H1 (cell line): ENCODE data around the gene LPAR3. TPM values are rescaled to one million over a fixed set of nuclear protein-coding genes. Genes with fewer than 3 reads are reported as not detected.

Experiments used
- CTCF ChIA-PET: fragments of 300-600 bp; sonication (Branson Sonifier 250); formaldehyde crosslinking; loops from one replicate; lab custom pipeline; 2021; ENCODE audit not compliant: partially characterized antibody; lab: Charles Lee
- POLR2A ChIA-PET: fragments of 300-600 bp; sonication (Branson Sonifier 250); formaldehyde crosslinking; loops from one replicate; lab custom pipeline; 2021; ENCODE audit warnings: inconsistent platforms; ENCODE audit not compliant: partially characterized antibody; lab: Charles Lee
- DNase-seq, 2 experiments: peaks; one replicate each; pipeline versions ENCODE4 v3.0.0 to v3.0.0-alpha.2; 2010 to 2022; ENCODE audit warnings: low spot score in 2 of 2, low read depth in 1 of 2, mixed read lengths in 1 of 2
- FAIRE-seq: peaks from 2 replicates; lab custom pipeline; 2011; peaks lifted over from hg19 to GRCh38; lab: Jason Lieb, UNC
- H2AFZ ChIP-seq: 2 replicates; pipeline ENCODE4 v1.8.1; 2012; ENCODE audit warnings: low read length, inconsistent platforms
- H2AK5ac ChIP-seq: 2 replicates; pipeline ENCODE4 v1.6.1; 2013; ENCODE audit warnings: low read depth, low read length
- H2BK120ac ChIP-seq: replicated peaks from 2 replicates; pipeline ENCODE3; 2013; ENCODE audit warnings: low read depth, low read length, inconsistent platforms
- H2BK12ac ChIP-seq: 2 replicates; pipeline ENCODE4 v1.6.1; 2013; ENCODE audit warnings: low read depth, low read length
- H2BK15ac ChIP-seq: 2 replicates; pipeline ENCODE4 v1.6.1; 2013; ENCODE audit warnings: low read length
- H2BK20ac ChIP-seq: 2 replicates; pipeline ENCODE4 v1.6.1; 2013; ENCODE audit warnings: low read length
- H2BK5ac ChIP-seq: 2 replicates; pipeline ENCODE4 v1.6.1; 2013; ENCODE audit warnings: low read depth, low read length
- H3K14ac ChIP-seq: 2 replicates; pipeline ENCODE4 v1.6.1; 2013; ENCODE audit warnings: inconsistent platforms; ENCODE audit not compliant: insufficient read length
- H3K18ac ChIP-seq: 2 replicates; pipeline ENCODE4 v1.6.1; 2013; ENCODE audit warnings: low read length; ENCODE audit errors: extremely low read depth
- H3K23ac ChIP-seq: 2 replicates; pipeline ENCODE4 v1.6.1; 2013; ENCODE audit warnings: inconsistent platforms; ENCODE audit not compliant: insufficient read length
- H3K23me2 ChIP-seq: 2 replicates; pipeline ENCODE4 v1.6.1; 2013; ENCODE audit warnings: low read depth, low read length
- H3K27ac ChIP-seq: 2 replicates; pipeline ENCODE4 v1.6.1; 2011; ENCODE audit warnings: low read depth, low read length, inconsistent platforms
- H3K27me3 ChIP-seq, 4 experiments: replicated peaks in 1 of 4; 1 replicate in 1 of 4; 2 replicates in 3 of 4; pipeline versions ENCODE4 v1.6.1 to v1.8.1; 2011 to 2013; ENCODE audit warnings: low read length in 3 of 4, mild to moderate bottlenecking in 3 of 4, inconsistent platforms in 2 of 4, mixed read lengths in 2 of 4, moderate library complexity in 1 of 4; ENCODE audit not compliant: control insufficient read depth in 3 of 4, insufficient read depth in 3 of 4; ENCODE audit errors: extremely low read depth in 1 of 4
- H3K36me3 ChIP-seq, 4 experiments: 2 replicates each; pipeline versions ENCODE4 v1.6.1 to v1.8.1; 2011 to 2013; ENCODE audit warnings: mild to moderate bottlenecking in 4 of 4, low read length in 3 of 4, moderate library complexity in 2 of 4, control low read depth in 1 of 4, inconsistent platforms in 1 of 4; ENCODE audit not compliant: insufficient read depth in 4 of 4, control insufficient read depth in 2 of 4
- H3K4ac ChIP-seq: replicated peaks from 2 replicates; pipeline ENCODE3; 2013; ENCODE audit warnings: low read length, low read depth, mixed read lengths, inconsistent platforms; ENCODE audit not compliant: insufficient read length
- H3K4me1 ChIP-seq, 4 experiments: replicated peaks in 1 of 4; 1 replicate in 1 of 4; 2 replicates in 3 of 4; pipeline versions ENCODE4 v1.6.1 to v1.8.1; 2011 to 2013; ENCODE audit warnings: low read length in 3 of 4, inconsistent platforms in 2 of 4, mixed read lengths in 1 of 4; ENCODE audit not compliant: insufficient read depth in 4 of 4, control insufficient read depth in 3 of 4
- H3K4me2 ChIP-seq, 2 experiments: 2 replicates each; pipeline versions ENCODE4 v1.6.1 to v1.8.1; 2011 to 2013; ENCODE audit warnings: low read depth in 2 of 2, low read length in 2 of 2, control low read depth in 1 of 2, inconsistent platforms in 1 of 2, mild to moderate bottlenecking in 1 of 2; ENCODE audit not compliant: insufficient read depth in 1 of 2
- H3K4me3 ChIP-seq, 4 experiments: fragments of 200-600, 300-600 bp in 1 of 4; sonication (generic), shearing (Covaris generic), sonication (Bioruptor Twin) in 1 of 4; 2 replicates each; pipeline versions ENCODE4 v1.5.1 to v1.8.1; 2011 to 2016; ENCODE audit warnings: low read length in 4 of 4, low read depth in 3 of 4, control low read depth in 2 of 4, inconsistent platforms in 2 of 4, mild to moderate bottlenecking in 2 of 4, mixed read lengths in 1 of 4, moderate library complexity in 1 of 4; ENCODE audit not compliant: insufficient read depth in 2 of 4; ENCODE audit errors: extremely low read depth in 1 of 4
- H3K56ac ChIP-seq: replicated peaks from 2 replicates; pipeline ENCODE3; 2013; ENCODE audit warnings: low read depth, mild to moderate bottlenecking, mixed read lengths, low read length, inconsistent platforms; ENCODE audit not compliant: insufficient read length
- H3K79me1 ChIP-seq: 2 replicates; pipeline ENCODE4 v1.6.1; 2013; ENCODE audit warnings: low read depth, low read length, control low read depth
- H3K79me2 ChIP-seq, 2 experiments: 2 replicates each; pipeline versions ENCODE4 v1.6.1 to v1.8.1; 2012 to 2013; ENCODE audit warnings: low read length in 2 of 2, mild to moderate bottlenecking in 2 of 2, inconsistent platforms in 1 of 2; ENCODE audit not compliant: insufficient read depth in 2 of 2, control insufficient read depth in 1 of 2
- H3K9ac ChIP-seq, 4 experiments: replicated peaks in 1 of 4; 1 replicate in 1 of 4; 2 replicates in 3 of 4; pipeline versions ENCODE4 v1.6.1 to v1.8.1; 2011 to 2013; ENCODE audit warnings: low read depth in 3 of 4, low read length in 3 of 4, control low read depth in 2 of 4, mild to moderate bottlenecking in 2 of 4, moderate library complexity in 2 of 4, inconsistent platforms in 1 of 4; ENCODE audit errors: extremely low read depth in 1 of 4
- H3K9me3 ChIP-seq, 2 experiments: 2 replicates each; pipeline versions ENCODE4 v1.6.1 to v1.8.1; 2012 to 2013; ENCODE audit warnings: mild to moderate bottlenecking in 2 of 2, moderate library complexity in 2 of 2, control low read depth in 1 of 2, inconsistent platforms in 1 of 2, low read depth in 1 of 2, low read length in 1 of 2, mixed read lengths in 1 of 2; ENCODE audit not compliant: insufficient read depth in 2 of 2
- H4K20me1 ChIP-seq, 2 experiments: replicated peaks in 1 of 2; 2 replicates each; pipeline versions ENCODE3 to v1.8.1; 2011 to 2013; ENCODE audit warnings: inconsistent platforms in 2 of 2, low read length in 2 of 2, mild to moderate bottlenecking in 1 of 2; ENCODE audit not compliant: insufficient read depth in 2 of 2, control insufficient read depth in 1 of 2
- H4K5ac ChIP-seq: 2 replicates; pipeline ENCODE4 v1.6.1; 2013; ENCODE audit warnings: low read length, low read depth, mixed read lengths, inconsistent platforms; ENCODE audit not compliant: insufficient read length
- H4K8ac ChIP-seq: 2 replicates; pipeline ENCODE4 v1.8.0; 2013; ENCODE audit warnings: mild to moderate bottlenecking, moderate library complexity, low read length, inconsistent platforms; ENCODE audit not compliant: insufficient read depth; ENCODE audit errors: extremely low read depth
- H4K91ac ChIP-seq: replicated peaks from 2 replicates; pipeline ENCODE3; 2013; ENCODE audit warnings: low read length, mixed read lengths, inconsistent platforms; ENCODE audit not compliant: insufficient read length
- BACH1 ChIP-seq: IDR thresholded peaks from 2 replicates; pipeline ENCODE4 v1.6.1; 2012; ENCODE audit warnings: low read length, improper control_type of control experiment
- EP300 ChIP-seq, 2 experiments: IDR thresholded peaks; 1 replicate in 1 of 2; 2 replicates in 1 of 2; pipeline ENCODE4 v1.6.1; 2011 to 2012; ENCODE audit warnings: low read depth in 2 of 2, low read length in 2 of 2, mild to moderate bottlenecking in 2 of 2, borderline replicate concordance in 1 of 2, inconsistent platforms in 1 of 2, moderate library complexity in 1 of 2
- HDAC2 ChIP-seq, 2 experiments: fragments of 300-600 bp in 1 of 2; sonication (generic) in 1 of 2; IDR thresholded peaks; 2 replicates each; pipeline ENCODE4 v1.6.1; 2011 to 2012; ENCODE audit warnings: low read depth in 2 of 2, low read length in 2 of 2, mild to moderate bottlenecking in 2 of 2, moderate library complexity in 2 of 2, borderline replicate concordance in 1 of 2, inconsistent platforms in 1 of 2
- KDM1A ChIP-seq: fragments of 200-600, 300-600 bp; sonication (generic); IDR thresholded peaks from 2 replicates; pipeline ENCODE4 v1.7.1; 2016; ENCODE audit warnings: mild to moderate bottlenecking, low read length, borderline replicate concordance
- MAFK ChIP-seq: IDR thresholded peaks from 2 replicates; pipeline ENCODE4 v1.6.1; 2012; ENCODE audit warnings: low read depth, mild to moderate bottlenecking, improper control_type of control experiment, low read length
- RBBP5 ChIP-seq: IDR thresholded peaks from 2 replicates; pipeline ENCODE4 v1.7.1; 2012; ENCODE audit warnings: low read depth, mild to moderate bottlenecking, inconsistent platforms, low read length, moderate library complexity, borderline replicate concordance
- WGBS, 2 experiments: shearing (Covaris generic) in 1 of 2; methylation state at CpG; one replicate each; pipeline versions ENCODE4 v1.1.6 to v1.1.7; 2013 to 2015; ENCODE audit warnings: low lambda C conversion rate in 2 of 2, mixed read lengths in 2 of 2, inconsistent platforms in 1 of 2, low coverage in 1 of 2, missing lambda C conversion rate in 1 of 2; ENCODE audit not compliant: insufficient replicate concordance in 2 of 2, insufficient coverage in 1 of 2, insufficient read length in 1 of 2; ENCODE audit errors: extremely low coverage in 1 of 2, missing lambda C conversion rate in 1 of 2; 5-methylcytosine and 5-hydroxymethylcytosine counted together
- polyA plus RNA-seq, 7 experiments: library from polyadenylated mRNA; depleted of rRNA in 3 of 7; stranded (reverse) in 5 of 7; unstranded in 2 of 7; fragments of >200 nt in 5 of 7; fragments of 200-250 nt in 2 of 7; gene quantifications; 1 replicate in 5 of 7; 2 replicates in 1 of 7; 4 replicates in 1 of 7; pipeline versions ENCODE4 v1.2.1 to v1.2.3, GENCODE V29; 2011 to 2013; ENCODE audit warnings: missing spikeins in 2 of 7, mixed read lengths in 2 of 7
- total RNA-seq: library from RNA; stranded (reverse); fragmentation: NEBNext Ultra II Directional; extraction: Animal tissue kit (Norgen Biotek cat#: 25700); gene quantifications from 2 replicates; pipeline ENCODE4 v1.2.1, GENCODE V29; 2021
- TF ChIP-seq, protein P1 (sequence below): IDR thresholded peaks from 2 replicates; pipeline ENCODE4 v1.6.1; 2012; ENCODE audit warnings: low read length, inconsistent platforms
- TF ChIP-seq, protein P2 (sequence below), 3 experiments: IDR thresholded peaks; 1 replicate in 2 of 3; 2 replicates in 1 of 3; pipeline versions ENCODE4 v1.5.1 to v1.6.1; 2011; ENCODE audit warnings: low read length in 3 of 3, mild to moderate bottlenecking in 3 of 3, inconsistent platforms in 2 of 3, low read depth in 1 of 3, moderate library complexity in 1 of 3; ENCODE audit not compliant: insufficient read depth in 1 of 3; ENCODE audit errors: control extremely low read depth in 1 of 3

LPAR3 gene
- total and polyA plus RNA-seq, 2 of the 8 experiments (the other 6 are each of a cell fraction or from before 2014, with no cell fraction given), result 17.1 to 25.4 TPM

DNA sequence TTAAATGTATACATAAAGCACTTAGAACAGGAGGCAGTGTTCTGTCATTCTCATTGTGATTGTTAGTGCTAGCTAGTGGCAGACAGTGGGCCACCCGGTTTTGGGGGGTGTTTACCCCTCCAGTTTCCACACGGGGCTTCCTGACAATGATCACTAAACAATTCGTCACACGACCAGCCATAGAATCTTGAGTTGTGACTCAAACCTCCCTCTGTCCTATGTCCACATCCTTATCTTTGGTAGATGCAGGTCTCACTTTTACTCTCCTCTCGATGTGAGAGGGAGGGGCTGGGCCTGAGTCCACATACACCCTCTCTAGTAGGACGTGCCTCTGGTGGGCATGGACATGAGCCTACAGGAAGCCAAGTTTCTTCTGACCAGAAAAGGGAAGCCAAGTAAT is 110.1 kb downstream of the LPAR3 start:
- CTCF ChIA-PET, result interaction anchor here (0.6 to 6.1 kb wide), 45 partner anchors 7 to 851 kb away, joined by 3 to 48 read pairs (median 4); partner anchors contain the start of gene LPAR3
- no peak overlapping the region for H3K18ac ChIP-seq
- H4K20me1 ChIP-seq, result no peaks in the 10 kb centered on the region
- no peak overlapping the region for H2BK12ac ChIP-seq
- no peaks in the 10 kb centered on the region for H3K79me2 ChIP-seq
- H3K56ac ChIP-seq, result no peak overlapping the region
- no peaks in the 10 kb centered on the region for H3K79me1 ChIP-seq
- no peak overlapping the region for H4K8ac ChIP-seq
- H4K5ac ChIP-seq, result no peak overlapping the region
- FAIRE-seq (no peak), DNase-seq (no peak)
- no peak overlapping the region for H2BK15ac ChIP-seq
- no peak overlapping the region for H3K9ac ChIP-seq
- H2BK5ac ChIP-seq, result no peak overlapping the region
- WGBS, 2 experiments, result 82% methylated on average over 6 of the region's 6 CpGs; no CpG with 5 or more reads in 1 of the 2 experiments
- H3K36me3 ChIP-seq, result no peaks in the 10 kb centered on the region
- H4K91ac ChIP-seq, result no peak overlapping the region
- POLR2A ChIA-PET, result interaction anchor here (0.9 to 1.6 kb wide), 2 partner anchors 10 to 93 kb away, joined by 3 to 4 read pairs; partner anchors contain the start of gene SSX2IP
- no peak overlapping the region for H3K23ac ChIP-seq
- H3K9me3 ChIP-seq, result no peaks in the 10 kb centered on the region; a peak in 1 of 4 replicates
- H2AK5ac ChIP-seq, result peak overlapping the region; percentile 76; the same call in 1 of the 2 replicates
- no peak overlapping the region for H2BK20ac ChIP-seq
- no peak overlapping the region for H3K4me3 ChIP-seq
- H3K4ac ChIP-seq, result no peak overlapping the region
- no peak overlapping the region for H3K14ac ChIP-seq
- H3K4me1 ChIP-seq, result peaks cover 0 to 4% (median 0%) of the 10 kb centered on the region in 4 experiments; a peak in 2 of 7 replicates
- H3K27me3 ChIP-seq, result no peaks in the 10 kb centered on the region
- no peak overlapping the region for H2BK120ac ChIP-seq
- no peaks in the 10 kb centered on the region for H3K23me2 ChIP-seq
- H3K4me2 ChIP-seq, result no peak overlapping the region
- H3K27ac ChIP-seq, result no peak overlapping the region
- H2AFZ ChIP-seq, result no peak overlapping the region
- TF ChIP-seq HDAC2 (IDR thresholded peaks at IDR 0.05; ENCODE audit: borderline replicate concordance in 1 of 2, low read depth in 2 of 2, low read length in 2 of 2) (no peak), BACH1 (no peak), RBBP5 (no peak), KDM1A (no peak), MAFK (no peak), EP300 (IDR thresholded peaks at IDR 0.05; ENCODE audit: borderline replicate concordance in 1 of 2, low read depth in 2 of 2, low read length in 2 of 2) (no peak)
- TF ChIP-seq, protein P1, sequence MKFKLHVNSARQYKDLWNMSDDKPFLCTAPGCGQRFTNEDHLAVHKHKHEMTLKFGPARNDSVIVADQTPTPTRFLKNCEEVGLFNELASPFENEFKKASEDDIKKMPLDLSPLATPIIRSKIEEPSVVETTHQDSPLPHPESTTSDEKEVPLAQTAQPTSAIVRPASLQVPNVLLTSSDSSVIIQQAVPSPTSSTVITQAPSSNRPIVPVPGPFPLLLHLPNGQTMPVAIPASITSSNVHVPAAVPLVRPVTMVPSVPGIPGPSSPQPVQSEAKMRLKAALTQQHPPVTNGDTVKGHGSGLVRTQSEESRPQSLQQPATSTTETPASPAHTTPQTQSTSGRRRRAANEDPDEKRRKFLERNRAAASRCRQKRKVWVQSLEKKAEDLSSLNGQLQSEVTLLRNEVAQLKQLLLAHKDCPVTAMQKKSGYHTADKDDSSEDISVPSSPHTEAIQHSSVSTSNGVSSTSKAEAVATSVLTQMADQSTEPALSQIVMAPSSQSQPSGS, result no peak
- TF ChIP-seq, protein P2, sequence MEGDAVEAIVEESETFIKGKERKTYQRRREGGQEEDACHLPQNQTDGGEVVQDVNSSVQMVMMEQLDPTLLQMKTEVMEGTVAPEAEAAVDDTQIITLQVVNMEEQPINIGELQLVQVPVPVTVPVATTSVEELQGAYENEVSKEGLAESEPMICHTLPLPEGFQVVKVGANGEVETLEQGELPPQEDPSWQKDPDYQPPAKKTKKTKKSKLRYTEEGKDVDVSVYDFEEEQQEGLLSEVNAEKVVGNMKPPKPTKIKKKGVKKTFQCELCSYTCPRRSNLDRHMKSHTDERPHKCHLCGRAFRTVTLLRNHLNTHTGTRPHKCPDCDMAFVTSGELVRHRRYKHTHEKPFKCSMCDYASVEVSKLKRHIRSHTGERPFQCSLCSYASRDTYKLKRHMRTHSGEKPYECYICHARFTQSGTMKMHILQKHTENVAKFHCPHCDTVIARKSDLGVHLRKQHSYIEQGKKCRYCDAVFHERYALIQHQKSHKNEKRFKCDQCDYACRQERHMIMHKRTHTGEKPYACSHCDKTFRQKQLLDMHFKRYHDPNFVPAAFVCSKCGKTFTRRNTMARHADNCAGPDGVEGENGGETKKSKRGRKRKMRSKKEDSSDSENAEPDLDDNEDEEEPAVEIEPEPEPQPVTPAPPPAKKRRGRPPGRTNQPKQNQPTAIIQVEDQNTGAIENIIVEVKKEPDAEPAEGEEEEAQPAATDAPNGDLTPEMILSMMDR (IDR thresholded peaks at IDR 0.05; ENCODE audit: control extremely low read depth in 1 of 3, insufficient read depth in 1 of 3, low read depth in 1 of 3, low read length in 3 of 3), result no peak
